Measurements from ENCODE around the gene BSCL2.

Gene BSCL2

DNA sequence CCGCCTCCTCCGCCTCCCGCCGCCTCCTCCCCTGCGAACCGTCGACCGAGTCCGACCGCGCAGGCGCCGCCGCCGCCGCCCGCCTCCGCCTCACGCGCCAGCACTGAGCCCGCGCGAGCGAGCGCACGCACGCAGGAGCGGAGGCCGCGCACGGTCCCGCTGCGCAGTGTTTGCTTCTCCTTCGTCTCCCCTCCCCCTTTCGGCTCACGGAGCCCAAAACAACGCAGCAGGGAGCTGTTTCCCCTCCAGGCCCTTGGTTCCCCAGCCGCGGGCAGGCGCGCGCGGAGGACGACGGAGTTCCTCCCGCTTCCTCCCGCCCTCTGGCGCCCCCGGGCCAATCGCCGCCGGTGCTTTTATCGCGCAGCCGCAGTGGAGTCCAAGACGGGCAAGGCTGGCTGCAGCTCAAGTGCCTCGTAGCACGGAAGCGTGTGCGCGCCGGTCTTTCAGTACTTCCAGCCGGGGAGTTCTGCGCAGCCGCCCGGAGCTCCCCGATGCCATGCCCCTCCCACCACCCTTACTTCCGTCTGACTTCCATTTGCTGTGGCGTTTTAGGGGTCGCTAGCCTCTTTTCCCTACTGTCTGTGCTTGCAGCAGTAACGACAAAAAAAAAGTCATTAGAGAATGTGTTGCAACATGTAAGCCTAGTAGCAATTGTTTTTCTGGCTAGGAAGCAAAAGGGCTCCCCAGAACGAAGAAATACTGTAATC lies 20.1 kb upstream of the BSCL2 start, which contains the start of gene HNRNPUL2:
TSS of gene HNRNPUL2 (minus strand) at position 293 of the 707 bp plus-strand sequence. CDS start 301 bp downstream, outside the sequence.
- TF ChIP-seq, protein P1, sequence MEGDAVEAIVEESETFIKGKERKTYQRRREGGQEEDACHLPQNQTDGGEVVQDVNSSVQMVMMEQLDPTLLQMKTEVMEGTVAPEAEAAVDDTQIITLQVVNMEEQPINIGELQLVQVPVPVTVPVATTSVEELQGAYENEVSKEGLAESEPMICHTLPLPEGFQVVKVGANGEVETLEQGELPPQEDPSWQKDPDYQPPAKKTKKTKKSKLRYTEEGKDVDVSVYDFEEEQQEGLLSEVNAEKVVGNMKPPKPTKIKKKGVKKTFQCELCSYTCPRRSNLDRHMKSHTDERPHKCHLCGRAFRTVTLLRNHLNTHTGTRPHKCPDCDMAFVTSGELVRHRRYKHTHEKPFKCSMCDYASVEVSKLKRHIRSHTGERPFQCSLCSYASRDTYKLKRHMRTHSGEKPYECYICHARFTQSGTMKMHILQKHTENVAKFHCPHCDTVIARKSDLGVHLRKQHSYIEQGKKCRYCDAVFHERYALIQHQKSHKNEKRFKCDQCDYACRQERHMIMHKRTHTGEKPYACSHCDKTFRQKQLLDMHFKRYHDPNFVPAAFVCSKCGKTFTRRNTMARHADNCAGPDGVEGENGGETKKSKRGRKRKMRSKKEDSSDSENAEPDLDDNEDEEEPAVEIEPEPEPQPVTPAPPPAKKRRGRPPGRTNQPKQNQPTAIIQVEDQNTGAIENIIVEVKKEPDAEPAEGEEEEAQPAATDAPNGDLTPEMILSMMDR (IDR thresholded peaks at IDR 0.05; ENCODE audit: low read depth, low read length, missing control alignments), result no peak
- H3K4me3 ChIP-seq (ENCODE audit: low read depth, low read length), result peak within 1 kb of the TSS; percentile 94
- peak; percentile 99 for DNase-seq (ENCODE audit: low read depth)
- in situ Hi-C loops (cut with HindIII; ENCODE audit: low sequenced_read_pairs), result no loop called here

DNA sequence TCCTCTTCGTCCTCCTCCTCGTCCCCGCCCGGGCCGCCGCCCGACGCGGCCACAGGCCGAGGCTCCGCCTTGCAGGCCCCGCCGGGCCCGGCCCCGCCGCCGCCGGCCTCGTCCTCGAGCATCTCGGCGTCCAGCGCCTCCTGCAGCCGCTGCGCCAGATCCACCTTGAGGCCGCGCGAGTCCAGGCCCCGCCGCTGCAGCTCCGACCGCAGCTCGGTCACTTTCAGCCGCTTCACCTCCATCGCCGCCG lies 19.6 kb upstream of the BSCL2 start:
- DNase-seq (ENCODE audit: low read depth), result no peak
- H3K4me3 ChIP-seq (ENCODE audit: low read depth, low read length), result peak overlapping the region; percentile 94
- TF ChIP-seq, protein P1 (IDR thresholded peaks at IDR 0.05; ENCODE audit: low read depth, low read length, missing control alignments), result no peak
- in situ Hi-C loops (cut with HindIII; ENCODE audit: low sequenced_read_pairs), result no loop called here

DNA sequence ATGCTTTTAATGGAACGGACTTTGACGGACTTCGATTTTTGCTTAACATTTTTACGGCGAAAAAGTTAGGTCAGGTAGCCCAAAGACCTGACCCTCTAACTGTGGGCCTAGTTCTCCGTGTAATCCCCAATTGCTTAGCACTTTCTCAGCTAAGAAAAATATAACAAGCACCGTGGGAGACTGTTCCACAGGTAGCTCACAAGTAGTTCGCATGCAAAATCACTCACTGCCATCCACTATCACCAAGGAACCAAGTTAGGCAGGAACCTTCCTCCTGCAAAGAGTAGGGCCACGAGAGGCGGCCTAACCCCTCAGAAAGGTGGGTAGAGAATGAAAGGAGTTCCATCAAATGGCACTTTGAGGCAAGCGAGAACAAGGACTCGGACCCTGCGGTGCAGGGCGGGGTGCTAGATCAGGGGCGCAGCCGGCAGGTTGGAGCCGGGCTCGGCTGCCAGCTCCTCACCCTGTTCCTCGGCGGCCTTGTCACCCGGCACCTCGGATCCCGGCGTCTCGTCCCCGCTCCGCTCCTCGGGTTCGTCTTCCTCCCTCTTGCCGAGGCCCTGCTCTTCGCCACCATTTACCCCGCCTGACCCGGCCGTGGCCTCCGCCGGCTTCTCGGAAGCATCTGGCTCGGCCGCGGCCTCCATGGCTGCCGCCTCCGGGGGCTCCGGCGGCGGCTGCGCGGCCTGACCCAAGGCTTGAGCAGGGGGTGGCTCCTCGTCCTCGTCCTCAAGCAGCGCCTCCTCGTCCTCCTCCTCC lies 19.1 kb upstream of the BSCL2 start:
- peak overlapping the region; percentile 94 for H3K4me3 ChIP-seq (ENCODE audit: low read depth, low read length)
- TF ChIP-seq, protein P1 (IDR thresholded peaks at IDR 0.05; ENCODE audit: low read depth, low read length, missing control alignments), result no peak
- DNase-seq (ENCODE audit: low read depth), result no peak
- in situ Hi-C loops (cut with HindIII; ENCODE audit: low sequenced_read_pairs), result no loop called here

DNA sequence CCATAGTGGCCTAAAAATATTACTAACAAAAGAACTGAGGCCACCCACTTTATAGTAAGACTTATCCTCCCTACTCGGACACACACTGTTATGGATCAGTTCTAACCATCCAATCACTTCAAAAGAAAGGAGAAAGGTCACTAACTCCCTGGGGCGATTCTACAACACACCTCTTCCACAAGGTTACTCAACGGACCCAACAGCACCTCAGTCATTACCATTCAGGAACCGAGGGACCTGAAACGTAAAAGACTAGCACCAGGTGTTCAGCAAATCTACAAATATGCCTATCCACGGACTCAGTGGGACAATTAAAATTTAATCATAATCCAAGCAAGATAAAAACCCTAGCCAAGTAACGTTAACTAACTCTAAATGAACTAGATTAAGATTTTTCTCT lies 18.4 kb upstream of the BSCL2 start:
- TF ChIP-seq, protein P1 (IDR thresholded peaks at IDR 0.05; ENCODE audit: low read depth, low read length, missing control alignments), result no peak
- no peak for DNase-seq (ENCODE audit: low read depth)
- in situ Hi-C loops (cut with HindIII; ENCODE audit: low sequenced_read_pairs), result no loop called here
- peak overlapping the region; percentile 94 for H3K4me3 ChIP-seq (ENCODE audit: low read depth, low read length)

DNA sequence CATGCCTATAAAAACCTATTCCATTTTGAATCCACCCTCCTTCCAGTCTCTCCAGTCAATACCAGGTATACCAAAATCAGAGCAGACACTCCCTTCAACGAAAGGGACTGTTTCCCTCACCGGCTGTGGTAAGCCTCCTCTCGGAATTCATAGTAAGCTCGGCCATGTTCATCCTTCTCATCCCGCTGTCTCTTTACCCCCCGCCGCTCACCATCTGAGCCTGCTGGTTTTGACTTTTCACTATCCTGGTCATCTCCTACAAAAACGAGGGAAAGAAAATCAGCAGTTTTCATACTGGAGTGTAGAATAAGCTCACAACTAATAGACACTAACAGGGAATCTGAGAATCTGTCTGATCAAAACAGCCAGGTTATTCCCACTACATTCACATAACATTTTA lies 16.9 kb upstream of the BSCL2 start:
- in situ Hi-C loops (cut with HindIII; ENCODE audit: low sequenced_read_pairs), result no loop called here
- TF ChIP-seq, protein P1 (IDR thresholded peaks at IDR 0.05; ENCODE audit: low read depth, low read length, missing control alignments), result no peak
- no peak for DNase-seq (ENCODE audit: low read depth)
- H3K4me3 ChIP-seq (ENCODE audit: low read depth, low read length), result peak overlapping the region; percentile 94

DNA sequence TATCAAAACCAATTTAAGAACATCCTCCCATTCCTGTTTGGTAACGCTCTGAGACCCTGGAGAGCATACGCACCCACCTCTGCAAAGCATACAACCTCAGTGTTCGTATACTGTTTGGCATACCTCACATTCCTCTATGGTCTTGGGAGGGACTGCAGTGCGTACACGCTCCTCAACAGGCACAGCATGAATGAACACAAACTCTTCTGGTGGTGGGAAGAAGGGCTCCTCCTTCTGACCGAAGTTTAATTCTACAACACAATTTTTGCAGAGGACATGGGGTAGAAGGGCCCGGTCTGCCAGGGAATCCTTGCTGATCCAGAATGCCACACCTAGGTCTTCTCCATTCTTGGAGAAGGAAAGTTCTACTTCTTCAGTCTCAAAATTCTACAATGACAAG lies 14.8 kb upstream of the BSCL2 start:
- TF ChIP-seq, protein P1 (IDR thresholded peaks at IDR 0.05; ENCODE audit: low read depth, low read length, missing control alignments), result peak; percentile 16
- in situ Hi-C loops (cut with HindIII; ENCODE audit: low sequenced_read_pairs), result no loop called here
- DNase-seq (ENCODE audit: low read depth), result peak; percentile 15
- H3K4me3 ChIP-seq (ENCODE audit: low read depth, low read length), result no peak overlapping the region

Measured in astrocyte of the cerebellum (primary cell).